KMS-11 (cell line): ENCODE measurements around the gene NPAS2.

Experiments used
- H2AFZ ChIP-seq: fragments of 200-600 bp; sonication (generic); 2 replicates; pipeline ENCODE4 v1.6.1; 2016; ENCODE audit warnings: antibody characterized with exemption, mixed run types, low read depth
- H3K27ac ChIP-seq: fragments of 200-600 bp; sonication (generic); 2 replicates; pipeline ENCODE4 v1.6.1; 2016; ENCODE audit warnings: mild to moderate bottlenecking, mixed run types
- H3K27me3 ChIP-seq: fragments of 200-600 bp; sonication (generic); 2 replicates; pipeline ENCODE4 v1.6.1; 2017; ENCODE audit warnings: mild to moderate bottlenecking, low read depth, mixed run types, moderate library complexity; ENCODE audit not compliant: insufficient read depth
- H3K36me3 ChIP-seq: fragments of 200-600 bp; sonication (generic); 2 replicates; pipeline ENCODE4 v1.6.1; 2017; ENCODE audit warnings: mild to moderate bottlenecking, mixed run types; ENCODE audit not compliant: insufficient read depth
- H3K4me1 ChIP-seq: fragments of 200-600 bp; sonication (generic); 2 replicates; pipeline ENCODE4 v1.6.1; 2016; ENCODE audit warnings: mild to moderate bottlenecking, low read depth, mixed run types; ENCODE audit not compliant: poor library complexity, severe bottlenecking
- H3K4me2 ChIP-seq: fragments of 200-600 bp; sonication (generic); 2 replicates; pipeline ENCODE4 v1.7.0; 2016; ENCODE audit warnings: mild to moderate bottlenecking, mixed run types
- H3K4me3 ChIP-seq: fragments of 200-600 bp; sonication (generic); IDR thresholded peaks from 2 replicates; pipeline ENCODE4 v1.6.1; 2017; ENCODE audit warnings: low read depth, low read length, mixed read lengths; ENCODE audit not compliant: insufficient read depth
- H3K79me2 ChIP-seq: fragments of 200-600 bp; sonication (generic); 2 replicates; pipeline ENCODE4 v1.6.1; 2016; ENCODE audit warnings: low read depth, mixed run types; ENCODE audit not compliant: insufficient read depth
- H3K9ac ChIP-seq: fragments of 200-600 bp; sonication (generic); 2 replicates; pipeline ENCODE4 v1.6.1; 2016; ENCODE audit warnings: mild to moderate bottlenecking, mixed run types
- H4K20me1 ChIP-seq: fragments of 200-600 bp; sonication (generic); 2 replicates; pipeline ENCODE4 v1.6.1; 2016; ENCODE audit warnings: mild to moderate bottlenecking, mixed run types; ENCODE audit not compliant: insufficient read depth
- TF ChIP-seq, protein P1 (sequence below): fragments of 200-600 bp; sonication (generic); conservative IDR thresholded peaks from 2 replicates; pipeline ENCODE4 v1.6.1; 2017; ENCODE audit warnings: low read depth, mild to moderate bottlenecking, antibody characterized with exemption, low read length, moderate library complexity, mixed read lengths

Gene NPAS2

DNA sequence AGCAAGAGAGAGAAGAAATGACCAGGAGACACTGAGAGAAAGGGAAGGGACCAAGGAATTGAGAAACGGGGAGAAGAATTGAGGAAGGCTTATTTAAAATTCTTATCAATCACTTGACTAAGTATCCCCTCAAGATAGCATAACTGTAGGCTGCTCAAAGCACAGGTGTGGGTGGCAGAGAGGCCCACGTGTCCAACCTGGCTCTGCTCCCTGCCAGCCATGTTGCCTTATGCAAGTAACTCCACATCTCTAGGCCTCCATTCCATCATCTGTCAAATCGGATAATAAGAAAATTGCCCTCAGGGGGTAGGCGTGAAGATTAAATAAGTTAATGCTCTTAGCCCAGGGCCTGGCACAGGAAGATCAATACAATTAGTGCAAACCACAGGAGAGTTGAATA is 7.4 kb upstream of the NPAS2 start:
- H3K4me1 ChIP-seq = no peaks in the 10 kb centered on the region
- H3K4me2 ChIP-seq = no peak overlapping the region
- no peaks in the 10 kb centered on the region for H3K79me2 ChIP-seq
- H2AFZ ChIP-seq = no peak overlapping the region
- H3K27ac ChIP-seq = no peak overlapping the region
- no peak overlapping the region for H3K9ac ChIP-seq
- TF ChIP-seq, protein P1, sequence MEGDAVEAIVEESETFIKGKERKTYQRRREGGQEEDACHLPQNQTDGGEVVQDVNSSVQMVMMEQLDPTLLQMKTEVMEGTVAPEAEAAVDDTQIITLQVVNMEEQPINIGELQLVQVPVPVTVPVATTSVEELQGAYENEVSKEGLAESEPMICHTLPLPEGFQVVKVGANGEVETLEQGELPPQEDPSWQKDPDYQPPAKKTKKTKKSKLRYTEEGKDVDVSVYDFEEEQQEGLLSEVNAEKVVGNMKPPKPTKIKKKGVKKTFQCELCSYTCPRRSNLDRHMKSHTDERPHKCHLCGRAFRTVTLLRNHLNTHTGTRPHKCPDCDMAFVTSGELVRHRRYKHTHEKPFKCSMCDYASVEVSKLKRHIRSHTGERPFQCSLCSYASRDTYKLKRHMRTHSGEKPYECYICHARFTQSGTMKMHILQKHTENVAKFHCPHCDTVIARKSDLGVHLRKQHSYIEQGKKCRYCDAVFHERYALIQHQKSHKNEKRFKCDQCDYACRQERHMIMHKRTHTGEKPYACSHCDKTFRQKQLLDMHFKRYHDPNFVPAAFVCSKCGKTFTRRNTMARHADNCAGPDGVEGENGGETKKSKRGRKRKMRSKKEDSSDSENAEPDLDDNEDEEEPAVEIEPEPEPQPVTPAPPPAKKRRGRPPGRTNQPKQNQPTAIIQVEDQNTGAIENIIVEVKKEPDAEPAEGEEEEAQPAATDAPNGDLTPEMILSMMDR = no peak
- H3K36me3 ChIP-seq = no peaks in the 10 kb centered on the region
- H4K20me1 ChIP-seq = no peaks in the 10 kb centered on the region
- no peak overlapping the region for H3K4me3 ChIP-seq
- H3K27me3 ChIP-seq = no peaks in the 10 kb centered on the region; the same call in 1 of the 2 replicates

GRCh38 chr2:100813527-100813926 is 6.4 kb upstream of the NPAS2 start:
- no peak overlapping the region for H3K4me3 ChIP-seq
- TF ChIP-seq, protein P1 = no peak

DNA sequence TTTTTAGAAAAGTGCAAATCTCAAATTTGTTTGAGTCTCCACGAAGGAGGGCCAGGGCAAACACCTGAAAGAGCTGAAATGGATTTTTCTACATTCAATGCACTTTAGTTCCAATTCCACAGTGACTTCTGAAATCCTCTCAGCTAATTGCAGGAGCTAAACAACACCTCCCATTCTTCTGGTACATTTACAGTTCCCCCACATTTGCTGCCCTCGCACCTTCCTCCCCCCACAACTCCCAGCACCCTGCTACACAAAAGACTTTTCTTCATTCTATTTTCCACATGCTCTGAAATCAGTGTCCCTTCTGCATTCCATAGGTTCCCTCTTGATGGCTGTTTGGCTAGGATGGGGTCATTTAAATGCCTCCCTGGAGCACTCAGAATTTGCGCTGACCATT is 5.9 kb upstream of the NPAS2 start:
- Histone ChIP-seq H3K4me3 (no peak overlapping the region), H3K9ac (no peak overlapping the region), H3K36me3 (no peaks in the 10 kb centered on the region), H4K20me1 (no peaks in the 10 kb centered on the region), H3K4me1 (no peaks in the 10 kb centered on the region), H3K27ac (no peak overlapping the region), H3K79me2 (no peaks in the 10 kb centered on the region), H3K4me2 (no peak overlapping the region), H2AFZ (no peak overlapping the region), H3K27me3 (no peaks in the 10 kb centered on the region; the same call in 1 of the 2 replicates)
- TF ChIP-seq, protein P1 = no peak

More at GRCh38 chr2:100813527-100813926, 6.4 kb upstream of the NPAS2 start:
- Histone ChIP-seq H3K4me2 (no peak overlapping the region), H3K27ac (no peak overlapping the region), H3K9ac (no peak overlapping the region), H3K36me3 (no peaks in the 10 kb centered on the region), H3K27me3 (no peaks in the 10 kb centered on the region; the same call in 1 of the 2 replicates), H3K4me1 (no peaks in the 10 kb centered on the region), H3K79me2 (no peaks in the 10 kb centered on the region), H2AFZ (no peak overlapping the region), H4K20me1 (no peaks in the 10 kb centered on the region)

GRCh38 chr2:100814453-100814852 is 5.5 kb upstream of the NPAS2 start:
- TF ChIP-seq, protein P1 = no peak
- Histone ChIP-seq H3K27me3 (no peaks in the 10 kb centered on the region; the same call in 1 of the 2 replicates), H3K4me1 (no peaks in the 10 kb centered on the region), H3K4me3 (no peak overlapping the region), H3K4me2 (no peak overlapping the region), H3K9ac (no peak overlapping the region), H3K27ac (no peak overlapping the region), H3K79me2 (no peaks in the 10 kb centered on the region), H4K20me1 (no peaks in the 10 kb centered on the region), H3K36me3 (no peaks in the 10 kb centered on the region), H2AFZ (no peak overlapping the region)
